ENCODE results near the gene SLC10A7. TPM values are rescaled to one million over a fixed set of nuclear protein-coding genes. Genes with fewer than 3 reads are reported as not detected.

SLC10A7 gene
- total and polyA plus RNA-seq, 2 of the 8 experiments (the other 6 are each of a cell fraction or from before 2014, with no cell fraction given) = 2.5 to 2.9 TPM

DNA sequence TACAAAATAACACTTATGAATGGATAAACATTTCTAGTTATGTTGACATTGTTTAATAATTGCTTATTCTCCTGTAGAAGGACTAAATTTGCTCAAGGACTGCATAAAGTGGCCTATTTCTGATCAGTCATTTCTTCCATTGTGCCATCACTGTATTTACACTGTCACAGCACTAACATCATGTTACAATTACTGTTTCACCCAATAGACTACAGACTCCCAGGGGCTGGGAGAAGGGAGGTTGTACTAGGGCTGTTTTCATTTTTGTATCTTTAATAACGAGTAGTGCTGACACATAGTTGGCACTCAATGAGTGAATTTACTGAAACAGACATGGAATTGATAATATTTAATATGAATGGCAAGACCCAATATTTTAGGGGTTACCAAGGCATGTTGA is 139.5 kb downstream of the SLC10A7 start:
- WGBS, 2 experiments (ENCODE audit: extremely low coverage in 1 of 2, insufficient coverage in 1 of 2, insufficient read length in 1 of 2, insufficient replicate concordance in 2 of 2, low coverage in 1 of 2, low lambda C conversion rate in 2 of 2, missing lambda C conversion rate in 1 of 2) = 89% methylated on average over 1 of the region's 1 CpG; no CpG with 5 or more reads in 1 of the 2 experiments
- no peak overlapping the region for H2AFZ ChIP-seq (ENCODE audit: low read length)
- H3K23me2 ChIP-seq (ENCODE audit: low read depth, low read length) = no peaks in the 10 kb centered on the region
- DNase-seq (ENCODE audit: low read depth in 1 of 2, low spot score in 2 of 2) (no peak), FAIRE-seq (no peak)
- no peak overlapping the region for H3K4ac ChIP-seq (replicated peaks; ENCODE audit: insufficient read length, low read depth, low read length)
- H3K4me1 ChIP-seq (replicated peaks in 1 of 4; ENCODE audit: control insufficient read depth in 3 of 4, insufficient read depth in 4 of 4, low read length in 3 of 4) = peaks cover 0 to 7% (median 4%) of the 10 kb centered on the region in 4 experiments; a peak in 4 of 7 replicates
- no peak overlapping the region for H2BK20ac ChIP-seq (ENCODE audit: low read length)
- POLR2A ChIA-PET (ENCODE audit: partially characterized antibody) = interaction anchor here (0.6 kb wide), 1 partner anchor 10 kb away, joined by 3 read pairs; no protein-coding TSS in a partner anchor
- no peak overlapping the region for H3K14ac ChIP-seq (ENCODE audit: insufficient read length)
- H3K18ac ChIP-seq (ENCODE audit: extremely low read depth, low read length) = no peak overlapping the region
- H3K9ac ChIP-seq (replicated peaks in 1 of 4; ENCODE audit: extremely low read depth in 1 of 4, low read depth in 3 of 4, low read length in 3 of 4) = no peak overlapping the region
- no peak overlapping the region for H3K4me2 ChIP-seq (ENCODE audit: insufficient read depth in 1 of 2, low read depth in 2 of 2, low read length in 2 of 2)
- H2BK12ac ChIP-seq (ENCODE audit: low read depth, low read length) = no peak overlapping the region
- H3K56ac ChIP-seq (replicated peaks; ENCODE audit: insufficient read length, low read depth, low read length) = no peak overlapping the region
- no peak overlapping the region for H3K23ac ChIP-seq (ENCODE audit: insufficient read length)
- no peaks in the 10 kb centered on the region for H3K79me1 ChIP-seq (ENCODE audit: low read depth, low read length)
- H2AK5ac ChIP-seq (ENCODE audit: low read depth, low read length) = no peak overlapping the region
- no peak overlapping the region for H2BK5ac ChIP-seq (ENCODE audit: low read depth, low read length)
- no peak overlapping the region for H3K27ac ChIP-seq (ENCODE audit: low read depth, low read length)
- H4K91ac ChIP-seq (replicated peaks; ENCODE audit: insufficient read length, low read length) = no peak overlapping the region
- H4K8ac ChIP-seq (ENCODE audit: extremely low read depth, insufficient read depth, low read length) = no peak overlapping the region
- no peak overlapping the region for H2BK120ac ChIP-seq (replicated peaks; ENCODE audit: low read depth, low read length)
- no peaks in the 10 kb centered on the region for H4K20me1 ChIP-seq (replicated peaks in 1 of 2; ENCODE audit: control insufficient read depth in 1 of 2, insufficient read depth in 2 of 2, low read length in 2 of 2)
- CTCF ChIA-PET (ENCODE audit: partially characterized antibody) = interaction anchor here (0.6 kb wide), 1 partner anchor 128 kb away, joined by 5 read pairs; no protein-coding TSS in a partner anchor
- no peaks in the 10 kb centered on the region for H3K9me3 ChIP-seq (ENCODE audit: insufficient read depth in 2 of 2, low read depth in 1 of 2, low read length in 1 of 2)
- H3K79me2 ChIP-seq (ENCODE audit: control insufficient read depth in 1 of 2, insufficient read depth in 2 of 2, low read length in 2 of 2) = no peaks in the 10 kb centered on the region
- no peaks in the 10 kb centered on the region for H3K27me3 ChIP-seq (replicated peaks in 1 of 4; ENCODE audit: control insufficient read depth in 3 of 4, extremely low read depth in 1 of 4, insufficient read depth in 3 of 4, low read length in 3 of 4)
- H2BK15ac ChIP-seq (ENCODE audit: low read length) = no peak overlapping the region
- H3K4me3 ChIP-seq (ENCODE audit: extremely low read depth in 1 of 4, insufficient read depth in 2 of 4, low read depth in 3 of 4, low read length in 4 of 4) = no peak overlapping the region
- H3K36me3 ChIP-seq (ENCODE audit: control insufficient read depth in 2 of 4, insufficient read depth in 4 of 4, low read length in 3 of 4) = no peaks in the 10 kb centered on the region
- no peak overlapping the region for H4K5ac ChIP-seq (ENCODE audit: insufficient read length, low read depth, low read length)
- TF ChIP-seq SAP30 (IDR thresholded peaks at IDR 0.05; ENCODE audit: insufficient read depth, insufficient replicate concordance, low read length) = no peak
